ENCODE results near the gene ZNF777.

- no peak for TF ChIP-seq POLR2A (IDR thresholded peaks at IDR 0.05)
- no peak for TF ChIP-seq CTCF (IDR thresholded peaks at IDR 0.05)
- no peak for TF ChIP-seq POLR2AphosphoS5 (IDR thresholded peaks at IDR 0.05)
Observed at GRCh38 chr7:149404396-149404795, 56.5 kb downstream of the ZNF777 start.
